Measurements from ENCODE around the gene NR2E3. TPM values are rescaled to one million over a fixed set of nuclear protein-coding genes. Genes with fewer than 3 reads are reported as not detected.

Gene NR2E3
- total and polyA plus RNA-seq, 9 of the 15 experiments (the other 6 are each of a cell fraction or from before 2014, with no cell fraction given), result not detected

- TF ChIP-seq CUX1 (CRISPR knock-in tag; IDR thresholded peaks at IDR 0.05) (no peak), SPI1 (IDR thresholded peaks at IDR 0.05; ENCODE audit: borderline replicate concordance, low read depth, low read length) (no peak), ZFX (CRISPR knock-in tag; IDR thresholded peaks at IDR 0.05) (no peak), STAT5A (IDR thresholded peaks at IDR 0.05; ENCODE audit: borderline replicate concordance, low read length) (no peak), ATF4 (CRISPR knock-in tag; IDR thresholded peaks at IDR 0.05) (no peak), ZNF785 (CRISPR knock-in tag; IDR thresholded peaks at IDR 0.05) (no peak), NEUROD1 (IDR thresholded peaks at IDR 0.05; ENCODE audit: borderline replicate concordance, low read depth, low read length, partially characterized antibody) (no peak), MTA2 (IDR thresholded peaks at IDR 0.05; ENCODE audit: low read depth) (no peak), SAFB2 (IDR thresholded peaks at IDR 0.05; ENCODE audit: borderline replicate concordance, low read depth, low read length, severe bottlenecking) (no peak), HMGN3 (IDR thresholded peaks at IDR 0.05; ENCODE audit: borderline replicate concordance, extremely low read depth, insufficient read length, low read depth, low read length) (no peak)
Observed at GRCh38 chr15:71779073-71779797, 31.1 kb upstream of the NR2E3 start (continued).

Data from K562 (cell line).